Activated T-helper 9 cell treated with anti-CD3 and anti-CD28 coated beads, Interleukin-2, amount 50 U/mL, for 16 hours (primary cell): ENCODE data around the gene PCSK6.
"Not testable (repeated sequence)": the region's sequence is repeated elsewhere in the genome, so short reads cannot be mapped to it uniquely, and the experiment has no call there.

Source experiments
- DNase-seq: peaks from one replicate; pipeline ENCODE4 v3.0.0-alpha.2; 2020; ENCODE audit warnings: low read depth

PCSK6 gene

DNA sequence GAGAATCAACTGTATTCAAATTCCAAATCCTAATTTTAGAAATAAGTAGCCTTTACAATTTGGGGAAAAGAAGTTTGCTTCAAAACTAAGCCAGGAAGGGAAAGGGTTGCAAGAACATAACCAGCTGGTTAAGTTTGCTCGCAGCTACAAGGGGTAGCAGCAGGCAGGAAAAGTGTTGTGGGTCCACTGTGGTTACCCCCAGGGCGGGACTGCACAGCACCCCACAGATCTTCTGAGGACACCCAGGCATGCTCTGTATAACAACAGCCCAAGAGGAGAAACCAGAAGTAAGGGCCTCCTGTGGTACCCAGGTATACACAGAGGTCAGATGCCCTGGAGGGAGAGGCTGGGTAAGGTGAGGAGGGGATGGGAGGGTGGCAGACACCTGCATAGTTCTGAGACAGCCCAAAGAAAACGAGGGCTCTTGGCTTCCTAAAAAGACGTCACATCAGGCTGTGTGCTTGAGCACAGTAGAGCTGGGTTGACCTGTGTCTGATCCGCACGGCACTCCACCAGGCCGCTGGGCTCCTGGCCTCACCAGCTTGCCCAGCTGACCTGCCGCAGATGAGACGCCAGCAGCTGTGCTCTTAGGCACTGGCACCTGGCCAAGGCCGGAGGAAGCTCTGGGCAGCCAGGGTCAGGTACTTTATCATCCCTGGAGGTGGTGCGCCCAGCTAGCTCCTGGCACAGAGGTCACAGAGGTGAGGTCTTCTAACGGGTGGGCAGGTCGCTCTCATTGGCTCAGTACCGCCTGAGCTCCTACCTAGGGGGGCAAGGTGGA lies 112.7 kb downstream of the PCSK6 start:
- no peak for DNase-seq

DNA sequence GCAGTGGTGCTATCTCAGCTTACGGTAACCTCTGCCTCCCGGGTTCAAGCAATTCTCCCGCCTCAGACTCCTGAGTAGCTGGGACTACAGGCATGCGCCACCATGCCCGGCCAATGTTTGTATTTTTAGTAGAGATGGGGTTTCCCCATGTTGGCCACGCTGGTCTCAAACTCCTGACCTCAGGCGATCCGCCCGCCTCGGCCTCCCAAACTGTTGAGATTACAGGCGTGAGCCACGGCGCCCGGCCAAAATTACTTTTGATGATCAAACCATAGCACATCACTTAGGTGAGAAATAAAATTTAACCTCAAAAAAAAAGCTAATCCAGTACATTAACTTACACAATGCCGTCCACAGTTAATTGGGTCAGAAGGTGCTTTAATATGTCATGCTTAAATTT lies 114.5 kb downstream of the PCSK6 start:
- not testable (repeated sequence) for DNase-seq

DNA sequence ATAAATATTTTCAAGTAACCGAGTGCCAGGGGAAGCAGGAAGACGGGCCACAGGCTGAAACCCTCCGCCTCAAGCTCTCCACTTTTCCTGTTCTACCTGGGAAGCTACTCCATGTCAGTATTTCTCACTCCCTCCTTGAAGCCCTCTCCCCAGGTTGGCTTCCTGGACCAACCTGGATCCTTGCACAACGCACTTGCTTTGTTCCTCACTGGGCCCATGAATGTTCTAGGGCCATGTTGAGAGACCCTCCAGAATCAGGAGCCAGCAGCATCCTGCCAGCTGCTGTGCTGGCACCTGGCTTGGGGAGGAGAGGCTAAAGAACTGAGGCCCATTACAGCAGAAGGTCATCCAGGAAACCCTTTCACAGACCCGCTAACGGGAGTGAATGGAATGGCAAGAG lies 115.2 kb downstream of the PCSK6 start:
- no peak for DNase-seq

DNA sequence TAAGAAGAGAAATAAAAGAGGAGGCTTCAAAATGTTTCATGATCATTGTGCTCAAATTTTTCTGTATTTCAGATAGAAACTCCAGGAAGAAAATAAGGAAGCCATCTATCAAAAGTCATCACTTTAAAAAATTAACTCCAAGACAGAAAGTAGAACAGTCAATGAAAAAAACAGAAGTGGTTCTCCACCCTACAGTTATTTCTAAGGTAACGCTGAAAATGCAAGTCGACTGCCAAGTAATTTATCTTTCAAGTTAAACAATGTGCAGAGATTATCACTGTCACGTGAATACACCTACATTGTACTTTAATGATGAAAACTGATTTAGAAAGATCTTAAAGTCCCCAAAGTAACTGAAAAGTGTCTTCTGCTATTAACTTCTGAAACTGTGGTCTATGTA lies 115.9 kb downstream of the PCSK6 start:
- no peak for DNase-seq

DNA sequence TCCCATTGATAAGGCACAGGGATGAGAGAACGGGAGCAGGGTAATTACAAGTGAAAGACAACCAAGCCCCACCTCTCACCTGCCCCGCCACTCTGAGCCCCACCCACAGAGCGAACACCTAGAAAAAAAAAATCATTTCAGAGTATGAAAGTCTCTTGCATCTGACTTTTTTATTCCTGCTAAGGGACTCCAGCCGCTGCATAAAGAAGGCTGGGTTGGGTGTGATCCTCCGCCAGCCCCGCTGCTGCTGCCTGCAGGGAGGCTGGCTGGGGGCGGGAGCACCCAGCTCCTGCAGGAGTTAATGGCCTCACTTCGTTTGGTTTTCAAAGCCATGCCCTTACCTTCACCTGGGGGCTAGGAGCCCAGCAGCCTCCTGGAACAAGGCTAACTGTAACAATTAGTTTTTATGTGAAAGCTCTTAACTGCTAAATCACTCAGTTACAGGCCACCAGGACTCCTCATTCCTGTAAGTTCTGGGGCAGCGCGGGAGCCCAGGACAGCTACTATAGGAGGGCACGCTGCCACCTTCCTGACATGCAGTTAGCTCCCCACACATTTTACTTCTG lies 116.5 kb downstream of the PCSK6 start:
- DNase-seq = no peak

DNA sequence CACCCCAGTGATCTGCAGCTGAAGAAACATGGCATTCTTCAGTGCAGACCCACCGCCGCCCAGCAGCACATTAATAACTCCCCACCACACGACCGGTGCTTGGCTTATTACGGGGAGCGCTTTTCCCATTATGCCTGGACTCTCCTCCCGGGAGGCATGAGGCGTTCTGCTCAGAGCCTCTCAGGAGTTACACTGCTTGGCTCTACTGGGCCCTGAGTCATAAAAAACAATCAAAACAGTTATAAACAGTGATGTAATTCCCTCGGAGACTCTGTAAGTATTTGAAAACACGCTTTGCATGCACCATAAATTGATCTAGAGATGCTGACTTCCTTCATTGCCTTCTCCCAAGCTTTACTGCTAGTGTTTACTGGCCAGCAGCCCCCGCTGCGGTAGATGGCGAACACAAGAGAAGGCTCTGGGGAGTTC lies 117.3 kb downstream of the PCSK6 start:
- DNase-seq = no peak

DNA sequence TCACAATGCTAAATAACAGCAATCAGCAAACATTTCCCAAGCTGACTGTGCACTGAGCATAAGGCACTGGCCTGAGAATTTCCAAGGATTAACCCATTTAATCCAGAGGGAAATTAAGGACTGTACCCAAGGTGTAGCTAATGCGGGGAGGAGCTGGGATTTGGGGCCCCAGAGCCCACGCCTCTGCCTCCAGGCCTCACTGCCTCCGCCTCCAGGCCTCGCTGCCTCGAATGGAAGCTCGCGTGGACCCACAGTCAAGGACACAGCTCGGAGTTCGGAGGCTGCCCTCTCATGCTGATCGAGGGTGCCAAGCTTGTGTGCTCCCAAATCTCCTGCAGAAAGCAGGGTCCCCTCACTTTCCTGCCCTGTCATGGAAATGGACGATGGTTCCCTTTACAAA lies 118.0 kb downstream of the PCSK6 start:
- DNase-seq = no peak

DNA sequence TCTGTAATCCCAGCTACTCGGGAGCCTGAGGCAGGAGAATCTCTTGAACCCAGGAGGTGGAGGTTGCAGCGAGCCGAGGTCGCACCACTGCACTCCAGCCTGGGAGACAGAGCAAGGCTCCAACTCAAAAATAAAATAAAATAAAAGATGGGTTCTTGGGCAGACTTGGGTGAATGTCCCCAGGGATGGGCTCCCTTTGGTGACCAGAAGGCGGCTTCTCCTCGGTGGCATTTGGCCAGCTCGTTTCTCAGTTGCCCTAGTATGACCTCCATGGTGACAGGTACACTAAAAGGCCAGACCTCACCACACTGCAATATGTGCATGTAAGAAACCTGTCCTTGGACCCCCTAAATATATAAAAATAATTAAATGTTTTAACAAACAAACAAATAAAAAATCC lies 118.4 kb downstream of the PCSK6 start:
- DNase-seq = no peak

DNA sequence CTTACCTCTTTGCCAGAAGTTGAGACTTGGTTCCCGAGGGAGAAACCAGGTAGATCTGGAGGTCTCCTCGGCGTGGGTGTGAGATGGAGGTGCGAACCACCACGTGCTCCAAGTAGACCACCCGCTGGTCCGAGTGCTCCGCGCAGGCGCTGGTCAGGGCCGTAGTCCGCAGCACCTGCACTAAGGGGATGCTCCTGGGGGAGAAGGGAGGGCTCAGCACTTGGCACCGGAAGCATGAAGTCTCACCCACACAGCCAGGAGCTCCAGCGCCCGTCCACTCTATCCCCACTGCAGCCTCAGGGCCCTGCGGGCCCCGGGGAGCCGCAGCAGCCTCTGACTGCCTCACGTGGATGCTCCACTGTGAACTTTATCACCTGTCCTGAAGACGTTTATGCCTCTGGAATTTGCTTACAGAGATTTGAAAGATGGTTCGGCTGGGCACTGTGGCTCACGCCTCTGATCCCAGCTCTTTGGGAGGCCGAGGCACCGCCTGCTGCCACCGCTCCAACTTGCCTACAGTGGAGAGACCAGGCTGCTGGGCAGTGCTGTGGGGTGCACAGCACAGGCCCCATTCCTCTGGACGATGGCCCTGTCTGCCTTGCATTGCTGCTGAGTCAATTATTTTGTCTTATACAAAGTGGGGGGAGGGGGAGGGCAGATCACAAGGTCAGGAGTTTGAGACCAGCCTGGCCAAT lies 119.0 kb downstream of the PCSK6 start:
- DNase-seq = no peak

DNA sequence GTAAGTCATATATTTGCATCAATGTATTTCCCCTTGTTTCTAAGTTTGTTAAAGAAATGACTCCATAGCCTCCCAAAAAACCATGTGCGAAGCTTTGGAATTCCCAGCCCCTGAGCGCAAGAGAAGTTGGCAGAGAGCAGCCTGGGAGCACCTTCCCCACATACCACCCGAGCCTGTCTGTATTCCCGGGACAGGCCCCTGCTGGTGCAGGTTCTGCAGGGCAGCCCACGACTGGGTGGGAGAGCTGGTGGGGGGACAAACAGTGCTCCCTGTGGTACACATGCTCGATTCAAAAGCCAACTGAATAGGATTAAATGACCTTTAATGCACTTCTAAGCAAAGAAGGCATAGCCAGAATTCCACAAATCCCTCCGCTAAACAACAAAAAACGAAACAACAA lies 119.8 kb downstream of the PCSK6 start:
- no peak for DNase-seq

DNA sequence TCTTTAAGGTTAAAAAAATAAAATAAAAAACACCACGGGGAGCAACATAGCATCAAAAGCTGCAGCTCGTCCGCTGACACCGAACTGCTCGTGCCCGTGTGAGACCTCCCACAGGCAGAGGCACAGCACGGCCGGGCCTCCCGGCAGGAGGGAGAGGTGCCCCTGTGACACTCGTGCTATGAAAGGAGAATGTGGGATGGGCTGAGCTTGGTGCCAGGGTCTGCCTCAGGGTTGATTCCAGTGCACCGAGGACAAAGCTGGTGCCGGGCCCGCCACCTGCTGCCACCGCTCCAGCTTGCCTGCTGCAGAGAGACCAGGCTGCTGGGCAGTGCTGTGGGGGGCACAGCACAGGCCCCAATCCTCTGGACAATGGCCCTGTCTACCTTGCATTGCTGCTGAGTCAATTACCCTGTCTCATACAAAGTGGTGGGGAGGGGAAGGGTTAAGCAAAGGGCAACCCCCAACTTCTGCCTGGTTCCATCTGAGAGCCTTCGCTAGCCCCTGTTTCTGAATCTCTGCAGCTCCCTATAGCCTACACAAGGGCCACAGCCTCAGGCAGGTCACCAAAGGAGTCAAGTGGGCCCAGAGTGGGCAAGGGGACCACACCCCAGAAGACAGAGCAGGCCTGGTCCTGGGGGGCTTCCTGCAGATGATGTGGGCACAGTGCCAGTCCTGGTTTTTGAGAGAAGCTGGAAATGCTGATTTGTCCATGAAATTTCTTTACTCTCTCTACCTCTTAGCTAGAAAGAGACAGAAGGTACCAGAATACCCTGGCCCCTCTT lies 120.5 kb downstream of the PCSK6 start:
- no peak for DNase-seq

DNA sequence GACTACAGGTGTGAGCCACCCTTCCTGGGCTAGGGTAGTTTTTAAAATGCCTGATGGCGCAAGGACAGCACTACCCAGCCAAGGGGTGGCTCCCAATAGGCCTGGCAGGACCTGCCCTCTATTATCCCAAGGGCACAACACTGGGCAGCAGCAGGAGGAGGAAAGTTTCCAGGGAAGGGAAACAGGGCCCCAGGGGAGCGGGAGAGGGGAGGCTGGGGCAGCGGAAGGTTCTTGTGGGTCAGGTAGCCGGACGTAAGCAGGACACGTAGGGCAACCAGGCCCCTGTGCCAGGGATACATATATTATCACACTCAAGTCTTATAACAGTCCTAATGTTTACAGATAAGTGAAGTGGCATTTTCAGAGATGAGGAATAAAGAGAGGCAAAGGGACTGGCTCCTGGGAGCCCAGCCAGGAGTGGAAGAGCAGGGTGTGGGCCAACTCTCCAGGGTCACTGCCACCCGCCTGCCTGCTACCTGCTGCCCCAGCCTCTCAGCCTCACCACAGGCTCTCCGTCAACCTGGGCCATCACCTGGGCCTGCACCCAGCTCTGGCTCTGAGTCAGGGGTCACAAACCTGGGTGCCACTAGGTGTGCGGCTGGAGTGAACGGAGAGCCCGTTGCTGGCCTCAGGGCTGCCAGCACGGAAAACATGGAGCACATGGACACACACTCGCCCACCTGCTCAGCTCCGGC lies 121.3 kb downstream of the PCSK6 start:
- DNase-seq = no peak

DNA sequence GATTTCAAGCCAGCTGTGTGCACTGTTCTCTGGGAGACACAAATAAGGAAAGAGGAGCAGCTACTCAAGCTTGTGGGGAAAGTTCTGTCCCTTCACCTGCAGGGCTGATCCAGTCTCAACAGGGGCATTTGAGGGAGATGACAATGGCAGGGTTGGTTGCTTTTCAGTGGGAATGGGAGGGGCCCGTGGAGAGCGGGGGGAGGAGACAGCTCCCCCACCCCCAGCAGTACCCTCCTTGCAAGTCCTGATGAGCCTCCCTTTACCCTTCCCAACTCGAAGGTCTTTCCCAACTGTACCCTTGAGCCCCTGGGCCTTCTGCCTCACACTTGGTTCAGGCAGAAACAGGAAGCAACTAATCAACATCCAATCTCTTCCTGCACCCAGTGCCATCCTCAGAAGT lies 122.7 kb downstream of the PCSK6 start:
- no peak for DNase-seq

DNA sequence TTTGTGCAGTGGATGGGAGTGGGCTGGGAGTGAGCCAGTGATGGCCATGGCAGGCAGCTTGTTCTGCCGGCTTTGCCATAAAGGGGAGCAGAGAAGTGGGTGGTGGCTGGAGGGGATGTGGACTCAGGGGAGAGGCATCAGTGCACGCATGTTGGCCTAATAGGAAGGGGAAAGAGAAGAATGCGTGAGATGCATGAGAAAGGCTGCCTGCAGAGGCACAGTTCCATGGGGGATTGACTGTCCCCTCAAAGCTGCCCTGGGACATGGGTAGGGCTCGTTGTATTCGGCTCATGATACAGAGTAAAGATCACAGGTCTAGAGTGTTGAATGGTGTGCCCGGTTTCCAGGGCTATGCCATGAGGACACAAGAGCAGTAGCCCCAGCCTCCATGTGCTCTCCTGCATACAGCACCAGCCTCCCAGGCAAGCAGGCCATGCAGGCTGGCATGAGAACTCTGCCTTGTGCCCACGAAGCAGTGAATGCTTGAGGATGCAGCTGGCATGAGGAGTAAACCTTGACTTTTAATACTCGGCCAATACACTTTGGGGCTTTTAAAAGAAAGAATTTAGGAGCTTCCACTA lies 126.4 kb downstream of the PCSK6 start:
- no peak for DNase-seq

DNA sequence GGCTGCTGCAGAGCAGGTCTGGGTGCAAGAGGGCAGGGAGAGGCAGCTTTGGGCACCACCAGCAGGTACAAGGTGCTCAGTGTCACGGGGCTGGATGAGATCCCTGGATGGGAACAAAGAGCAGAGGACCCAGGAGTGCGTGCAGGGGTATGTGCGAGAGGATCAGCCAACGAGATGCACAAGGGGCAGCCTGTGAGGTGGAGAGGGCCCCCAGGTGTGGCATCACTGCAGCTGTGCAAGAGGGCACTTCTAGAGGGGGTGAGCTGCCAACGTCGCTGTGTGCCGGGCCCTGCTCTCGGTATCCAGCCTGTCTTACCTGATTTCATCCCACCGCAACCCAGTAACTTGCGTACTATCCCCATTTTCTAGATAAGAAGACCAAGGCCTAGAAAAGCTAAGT lies 127.1 kb downstream of the PCSK6 start:
- no peak for DNase-seq

DNA sequence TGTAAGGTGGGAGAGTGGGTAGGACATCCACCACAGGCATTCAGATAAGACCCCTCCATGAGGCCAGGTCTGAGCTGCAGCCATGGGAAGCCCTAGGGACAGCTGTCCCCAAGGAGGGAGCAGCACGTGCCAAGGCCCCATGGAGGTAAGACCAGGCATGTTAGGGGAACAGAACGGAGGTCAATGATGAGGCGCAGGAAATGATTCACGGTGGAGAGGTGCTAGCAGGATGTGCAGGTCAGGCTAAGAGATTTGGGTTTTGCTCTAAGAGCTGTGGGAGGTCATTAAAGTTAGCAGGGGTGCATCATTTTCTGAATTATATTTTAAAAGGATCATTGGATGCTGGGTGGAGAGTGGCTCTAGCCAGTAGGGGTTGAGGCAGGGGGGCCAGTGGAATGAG lies 128.1 kb downstream of the PCSK6 start:
- no peak for DNase-seq

DNA sequence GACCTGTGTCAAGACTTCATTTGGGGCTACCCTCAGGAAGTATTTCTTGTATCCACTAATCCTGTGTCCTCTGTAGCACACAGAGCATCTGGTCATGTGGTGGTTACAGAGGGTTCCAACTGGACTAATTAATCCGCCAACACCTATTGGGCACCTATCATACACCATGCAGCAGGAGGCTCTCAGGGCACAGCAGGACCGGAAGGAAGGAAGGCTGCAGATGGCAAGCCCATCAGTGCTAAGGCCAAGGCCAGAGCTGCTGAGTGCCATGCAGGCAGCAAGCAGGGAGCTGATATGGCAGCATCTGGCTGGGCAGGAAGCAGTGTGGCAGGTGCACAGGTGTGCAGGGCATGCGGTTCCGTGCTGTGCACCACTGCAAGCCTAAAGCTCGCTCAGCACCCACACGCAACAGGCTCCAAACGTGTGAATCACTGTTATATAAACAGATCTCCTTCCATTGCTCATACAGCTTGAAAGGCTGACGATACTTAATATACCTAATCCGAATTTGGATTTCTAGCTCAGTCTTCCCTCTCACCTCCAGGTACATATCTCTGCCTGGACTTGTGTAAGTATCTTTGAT lies 130.1 kb downstream of the PCSK6 start:
- DNase-seq = no peak

DNA sequence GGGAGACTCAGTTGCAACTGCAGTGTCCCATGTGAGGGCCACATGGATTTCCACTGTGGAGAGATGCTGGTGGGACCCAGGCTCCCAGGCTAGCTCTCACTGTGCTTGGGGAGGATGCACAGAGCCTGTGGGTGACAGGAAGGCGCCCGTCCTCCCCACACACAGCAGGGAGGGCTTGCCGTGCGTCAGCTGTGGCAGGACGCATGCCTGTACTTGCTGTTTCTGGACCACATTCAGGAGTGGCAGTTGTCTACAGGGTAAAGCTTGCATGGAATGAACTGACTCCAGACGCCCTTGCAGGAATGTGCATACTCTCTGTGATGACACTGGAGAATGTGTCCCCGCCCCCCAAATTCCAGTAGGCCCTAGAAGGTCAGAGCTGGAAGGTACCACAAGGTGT lies 130.6 kb downstream of the PCSK6 start:
- DNase-seq = no peak

DNA sequence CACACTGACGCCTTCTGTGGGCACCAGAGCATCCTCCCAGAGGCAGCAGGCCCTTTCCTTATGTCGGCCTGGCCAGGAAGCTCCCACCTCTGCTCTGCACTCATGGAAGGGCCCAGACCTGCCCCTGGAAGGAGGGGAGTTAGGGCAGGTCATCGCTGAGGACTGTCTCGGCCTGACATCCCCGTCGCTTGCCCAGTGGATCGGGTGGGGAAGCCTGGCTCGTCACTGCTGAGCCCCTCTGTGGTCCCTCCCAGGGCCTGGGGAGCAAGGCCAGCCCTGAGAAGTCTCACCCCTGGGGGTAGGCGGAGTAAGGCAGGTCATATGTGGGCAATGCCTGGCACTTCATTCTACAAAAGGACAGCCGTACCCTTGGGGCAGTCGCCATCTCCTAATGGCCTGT lies 131.6 kb downstream of the PCSK6 start:
- no peak for DNase-seq

DNA sequence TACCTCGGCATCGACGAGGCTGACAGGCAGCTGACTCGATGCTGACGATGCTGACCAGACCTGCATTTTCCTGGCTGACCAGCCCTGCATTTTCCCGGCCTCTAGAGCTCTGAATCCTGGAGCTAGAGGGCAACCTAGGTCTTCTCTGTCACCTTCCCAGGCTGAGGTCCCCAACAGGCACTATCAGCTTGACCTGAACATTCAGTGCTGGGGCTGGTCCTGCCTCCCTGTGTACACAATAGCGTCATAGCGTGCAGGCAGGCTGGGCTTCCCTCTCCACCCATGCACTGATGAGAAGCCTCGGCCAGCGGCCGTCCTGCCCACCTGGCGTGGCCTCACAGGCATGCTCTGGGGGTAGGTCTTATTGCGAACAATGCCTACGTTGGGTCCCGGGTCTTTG lies 132.2 kb downstream of the PCSK6 start:
- no peak for DNase-seq

DNA sequence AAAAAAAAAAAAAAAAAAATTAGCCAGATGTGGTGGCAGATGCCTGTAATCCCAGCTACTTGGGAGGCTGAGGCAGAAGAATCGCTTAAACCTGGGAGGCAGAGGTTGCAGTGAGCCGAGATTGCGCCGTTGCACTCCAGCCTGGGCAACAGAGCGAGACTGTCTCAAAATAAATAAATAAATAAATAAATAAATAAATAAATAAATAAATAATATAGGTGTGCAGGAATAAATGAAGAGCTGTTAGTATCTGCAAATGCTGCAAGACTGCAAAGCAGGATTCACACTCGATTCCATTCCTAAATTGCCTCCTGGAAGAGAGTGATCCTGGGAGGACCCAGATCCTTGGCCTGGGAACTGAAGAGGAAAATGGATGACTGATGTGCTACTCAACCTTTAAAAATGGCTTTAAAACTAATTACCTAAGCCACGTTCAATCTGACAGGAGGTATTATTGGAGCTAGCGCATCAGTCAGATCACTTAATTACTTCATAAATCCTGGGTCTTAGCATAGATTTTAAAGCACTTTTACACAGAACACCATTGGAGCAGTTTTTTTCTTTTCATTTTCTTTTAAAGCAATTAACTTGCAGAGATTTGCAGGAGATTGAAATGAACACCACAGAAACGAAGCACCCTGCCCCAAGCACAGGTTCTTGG lies 132.9 kb downstream of the PCSK6 start:
- DNase-seq = not testable (repeated sequence)
